GM21515 (cell line): Measurements from ENCODE around the gene SPRED2.

ENCODE experiments used
- ATAC-seq: cut with Tn5 transposase; IDR thresholded peaks from one replicate; pipeline ENCODE4 v1.9.1; 2021; ENCODE audit not compliant: unreplicated experiment

Gene SPRED2

DNA sequence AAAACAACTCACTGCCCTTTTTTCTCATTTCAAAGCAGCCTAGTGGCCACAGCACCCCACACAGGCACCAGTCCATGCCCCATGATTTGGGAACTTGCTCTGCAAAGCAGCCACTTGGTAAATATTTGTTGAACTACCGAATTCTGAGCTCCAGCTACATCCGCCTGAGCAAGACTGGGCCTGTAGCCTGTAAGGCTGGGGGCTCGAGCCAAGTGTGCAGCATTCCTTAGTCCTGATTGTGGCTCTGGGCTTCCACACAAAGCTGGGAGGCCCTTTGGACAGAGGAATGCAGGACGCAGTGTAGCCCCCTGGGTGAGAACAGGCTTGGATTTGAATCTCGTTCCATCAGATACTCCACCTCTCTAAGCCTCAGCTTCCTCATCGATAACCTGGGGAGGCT lies 116.3 kb downstream of the SPRED2 start:
- no peak for ATAC-seq

- ATAC-seq: no peak
These were observed 117.5 kb downstream of the SPRED2 start for GRCh38 chr2:65314801-65315441.

DNA sequence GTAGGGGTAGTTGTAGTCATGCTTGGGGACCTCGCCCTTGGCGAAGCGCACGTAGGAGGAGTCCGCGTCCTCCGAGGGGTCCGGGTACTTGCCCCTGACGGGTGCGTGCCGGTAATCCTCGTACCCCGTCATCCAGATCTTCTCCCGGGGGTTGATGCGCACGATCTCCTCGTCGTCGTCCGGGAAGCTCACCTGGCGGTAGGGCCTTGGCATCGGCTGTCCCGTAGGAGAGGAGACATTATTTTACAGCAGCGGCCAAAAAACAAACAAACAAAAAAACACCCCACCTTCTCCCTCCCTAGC lies 118.5 kb downstream of the SPRED2 start:
- no peak for ATAC-seq

- ATAC-seq: no peak
These were observed 119.1 kb downstream of the SPRED2 start for GRCh38 chr2:65313126-65313953.

DNA sequence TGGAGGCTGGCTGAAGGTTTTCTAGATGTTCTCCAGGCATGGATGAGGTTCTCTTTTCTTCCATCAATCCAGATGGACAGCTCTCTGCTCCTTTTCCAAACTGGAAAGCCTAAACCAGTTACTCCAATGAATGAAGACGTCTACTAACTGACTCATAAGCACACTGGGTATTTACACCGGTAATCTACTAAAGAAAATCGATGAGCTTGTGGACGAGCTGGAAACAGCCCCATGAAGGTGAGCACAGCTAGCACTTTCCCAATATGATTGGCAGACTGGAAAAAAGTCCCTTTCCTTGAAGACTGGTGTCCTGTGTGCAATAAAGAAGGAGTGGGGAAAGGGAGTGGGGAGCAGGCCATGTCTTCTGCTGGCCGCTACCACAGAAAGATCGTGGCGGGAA lies 120.8 kb downstream of the SPRED2 start:
- no peak for ATAC-seq

GRCh38 chr2:65311049-65311448 lies 121.3 kb downstream of the SPRED2 start:
- no peak for ATAC-seq

DNA sequence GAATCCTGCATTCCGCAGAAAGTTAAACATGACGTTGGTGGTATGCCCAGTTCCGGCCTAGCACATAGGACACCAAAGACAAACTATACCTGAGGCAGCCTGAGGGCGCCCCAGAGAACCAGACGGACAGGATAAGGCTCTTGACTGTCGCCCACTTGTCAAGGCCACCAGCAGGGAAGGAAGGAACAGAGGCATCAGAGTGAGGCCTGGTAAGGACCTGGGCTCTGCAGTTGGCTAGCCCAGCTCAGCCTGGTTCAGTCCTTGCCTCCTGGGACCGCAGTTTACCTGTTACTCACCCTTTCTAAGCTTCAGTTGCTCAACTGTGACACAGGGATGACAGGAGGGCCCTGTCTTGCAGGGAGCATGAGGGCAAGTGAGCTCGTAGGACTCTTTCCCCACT lies 122.7 kb downstream of the SPRED2 start:
- ATAC-seq: no peak

- no peak for ATAC-seq
These were observed 126.5 kb downstream of the SPRED2 start for GRCh38 chr2:65305934-65306333.

GRCh38 chr2:65300761-65301711 lies 131.4 kb downstream of the SPRED2 start:
- ATAC-seq: peak; percentile 94

DNA sequence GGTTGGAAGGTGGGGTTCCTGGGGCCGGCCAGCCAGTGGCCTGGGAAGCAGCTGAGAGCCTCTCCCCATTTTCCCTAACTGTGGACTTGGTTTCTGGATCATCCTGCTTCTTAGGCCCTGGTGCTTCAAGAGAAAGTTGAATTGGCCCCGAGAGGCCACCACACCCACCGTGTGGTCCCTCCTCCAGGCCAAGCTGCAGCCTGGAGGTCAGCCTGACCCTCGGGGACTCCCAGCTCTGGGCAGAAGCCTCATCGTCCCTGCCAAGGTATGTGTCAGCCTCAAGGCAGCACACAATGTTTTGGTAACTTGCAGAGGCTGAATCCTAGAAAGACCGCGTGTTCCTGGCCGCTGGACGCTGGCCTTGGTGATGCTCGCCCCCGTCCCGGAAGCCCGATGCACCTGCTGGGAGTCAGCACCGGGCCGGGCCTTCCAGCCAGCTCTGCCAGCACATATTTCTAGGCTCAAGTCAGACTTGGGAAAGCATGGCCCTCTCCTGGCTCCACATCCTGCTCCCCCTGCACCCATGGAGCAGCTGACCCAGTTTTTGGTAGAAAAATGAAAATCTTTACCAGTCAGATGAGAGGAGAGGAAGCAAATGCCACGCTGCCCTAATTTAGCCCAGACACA lies 132.2 kb downstream of the SPRED2 start:
- no peak for ATAC-seq

DNA sequence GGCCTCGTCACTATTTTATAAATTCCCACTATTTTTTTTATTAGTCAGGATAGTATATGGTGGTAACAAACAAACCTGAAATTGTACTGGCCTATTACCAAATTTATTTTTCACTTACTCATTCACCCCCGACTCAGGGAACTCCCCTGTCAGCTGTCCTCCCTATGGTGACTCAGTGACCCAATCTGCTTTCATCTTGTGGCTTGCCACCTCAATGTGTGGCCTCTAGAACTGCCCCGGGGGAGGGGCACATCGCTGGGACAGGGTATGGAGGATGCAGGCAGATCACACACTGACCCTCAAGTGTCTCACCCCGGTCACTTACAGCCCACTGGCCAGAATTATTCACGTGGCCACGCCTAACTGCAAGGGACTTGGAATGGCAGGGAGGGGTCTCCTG lies 133.2 kb downstream of the SPRED2 start:
- ATAC-seq: no peak

DNA sequence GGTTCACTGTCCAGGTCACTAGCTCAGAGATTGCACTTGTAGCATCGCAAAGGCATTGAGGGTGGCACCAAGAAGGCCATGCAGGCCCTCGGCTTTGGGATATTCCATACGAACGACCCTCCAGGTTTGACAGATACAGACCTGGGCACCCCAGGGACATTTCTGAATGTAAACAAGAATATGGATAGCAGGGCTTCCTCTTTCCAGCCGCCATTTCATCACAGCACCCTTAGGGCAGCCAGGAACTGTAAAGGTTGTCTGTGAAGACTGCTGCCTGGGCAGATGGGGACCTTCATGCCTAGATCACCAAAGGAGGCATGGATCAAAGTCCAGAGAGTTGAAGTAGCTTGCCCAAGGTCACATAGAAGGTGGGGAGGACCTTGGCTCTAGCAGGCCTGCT lies 134.3 kb downstream of the SPRED2 start:
- ATAC-seq: no peak

GRCh38 chr2:65297544-65297943 lies 134.9 kb downstream of the SPRED2 start:
- ATAC-seq: no peak

DNA sequence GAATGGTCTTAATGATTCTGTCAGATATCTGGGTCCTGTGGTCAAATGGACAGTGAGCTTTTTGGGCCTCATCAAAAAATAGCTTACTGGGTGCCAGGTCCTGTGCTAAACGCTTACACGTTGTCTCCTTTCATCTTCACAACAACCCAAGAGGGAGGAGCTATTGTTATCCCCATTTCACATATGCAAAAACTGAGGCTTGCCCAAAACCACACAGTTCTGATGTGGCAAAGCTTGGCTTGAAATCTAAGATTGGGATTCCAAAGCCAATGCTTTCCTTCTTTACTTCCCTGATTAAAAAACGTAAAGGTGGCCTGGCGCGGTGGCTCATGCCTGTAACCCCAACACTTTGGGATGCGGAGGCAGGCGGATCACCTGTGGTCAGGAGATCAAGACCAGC lies 135.4 kb downstream of the SPRED2 start:
- no peak for ATAC-seq

- ATAC-seq: no peak
These were observed 137.7 kb downstream of the SPRED2 start for GRCh38 chr2:65294701-65295100.

DNA sequence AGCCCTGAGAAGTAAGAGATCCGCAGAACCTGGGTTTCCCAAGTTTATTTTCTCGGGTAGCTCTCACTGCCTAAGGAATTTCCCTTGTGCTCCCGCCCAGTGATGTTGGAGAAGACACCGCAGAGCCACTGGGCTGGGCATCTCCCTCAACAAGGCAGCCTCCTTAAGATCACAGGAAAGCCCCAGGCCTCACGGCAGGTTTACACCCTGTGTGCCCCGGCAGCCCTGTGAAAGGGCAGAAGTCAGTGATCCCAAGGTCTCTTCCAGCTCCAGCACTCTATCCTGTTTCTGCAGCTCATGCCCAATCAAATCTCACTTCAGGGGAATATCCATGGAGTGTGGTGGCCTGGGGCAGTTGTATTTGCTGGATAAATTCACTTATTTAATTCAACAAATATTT lies 138.3 kb downstream of the SPRED2 start:
- ATAC-seq: no peak

GRCh38 chr2:65293376-65293775 lies 139.0 kb downstream of the SPRED2 start:
- no peak for ATAC-seq

DNA sequence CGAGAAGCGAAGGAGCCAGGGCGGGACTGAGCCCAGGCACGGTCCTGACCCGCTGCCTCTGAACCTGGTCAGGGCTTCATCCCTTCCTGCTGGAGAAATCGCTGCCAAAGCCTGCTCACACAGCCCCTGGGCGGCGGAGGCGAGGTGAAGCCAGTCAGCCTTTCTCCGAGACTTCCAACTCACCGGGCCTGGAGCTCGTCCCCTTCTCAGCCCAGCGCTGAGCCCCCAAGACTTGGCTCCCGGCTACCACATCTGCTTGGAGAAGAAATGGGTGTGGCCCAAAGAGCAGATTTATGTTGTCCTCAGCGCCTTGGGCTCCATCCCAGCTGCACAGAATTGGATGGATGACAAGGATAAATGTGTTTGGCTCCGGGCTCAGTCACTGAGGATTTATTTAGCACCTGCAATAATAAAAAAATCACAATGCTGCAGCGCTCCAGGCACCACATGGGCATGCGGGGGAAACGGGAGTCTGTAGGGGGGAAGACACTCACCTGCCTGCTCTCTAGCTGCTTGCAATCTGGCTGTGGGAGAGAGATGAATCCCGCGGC lies 139.9 kb downstream of the SPRED2 start:
- ATAC-seq: no peak

DNA sequence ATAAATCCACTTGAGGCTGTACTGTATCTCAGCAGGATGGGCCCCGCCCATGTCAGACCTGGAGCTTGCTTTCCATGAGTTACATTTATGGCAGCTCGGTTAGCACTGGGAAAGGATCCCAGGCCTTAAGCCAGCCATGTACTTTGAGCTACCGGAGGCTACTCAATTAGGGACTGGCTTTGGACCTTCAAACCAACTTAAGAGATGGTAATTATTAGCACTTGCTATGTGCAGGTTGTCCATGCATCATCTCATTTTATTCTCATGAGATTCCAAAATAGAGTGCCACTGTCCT lies 140.3 kb downstream of the SPRED2 start:
- no peak for ATAC-seq

DNA sequence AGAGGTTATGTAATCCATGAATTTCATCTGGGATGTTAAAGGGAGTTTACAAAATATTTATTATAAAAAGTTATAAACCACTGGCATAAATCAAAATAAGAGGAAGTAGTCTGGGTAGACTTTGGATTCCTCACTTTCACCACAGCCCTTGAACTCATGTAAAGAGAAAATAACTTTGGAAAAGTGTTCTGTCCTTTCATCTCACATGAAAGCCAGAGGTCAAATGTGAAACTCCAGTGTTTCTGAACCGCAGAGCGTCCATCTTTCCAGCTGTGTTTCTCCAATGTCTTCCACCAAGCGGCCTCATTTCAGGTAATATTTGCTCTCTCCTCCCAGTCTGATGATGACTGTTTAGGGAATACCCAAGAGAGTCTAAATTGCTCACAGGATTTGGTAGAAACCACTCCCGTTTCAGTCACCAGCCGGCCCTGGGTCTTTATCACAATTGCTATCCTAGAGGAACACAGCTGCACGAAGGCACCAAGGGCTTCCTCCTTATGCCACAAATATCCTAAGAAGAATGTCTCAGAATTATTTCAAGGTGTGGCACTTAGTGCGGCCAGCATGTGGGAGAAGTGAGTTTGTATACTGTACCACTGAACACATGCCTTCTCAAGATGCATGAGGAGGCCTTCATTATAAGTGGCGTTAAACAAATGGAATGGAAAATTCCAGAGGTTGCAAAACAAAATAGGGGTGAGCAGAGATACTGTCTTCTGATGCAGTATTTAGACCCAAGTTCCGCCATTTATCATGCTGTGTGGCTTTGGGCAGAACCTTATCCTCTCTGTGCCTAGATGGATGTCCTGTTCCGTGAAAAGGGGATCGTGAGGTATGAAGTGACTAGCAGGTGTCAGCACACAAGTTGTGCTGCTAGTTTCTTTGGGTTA lies 140.9 kb downstream of the SPRED2 start:
- ATAC-seq: no peak
